Vagina (tissue), 2 donors: Measurements from ENCODE around the gene ASXL3.

ENCODE experiments used
- CTCF ChIP-seq, 3 experiments: fragments of 450-650 bp in 2 of 3; fragments of 200-600 bp in 1 of 3; sonication (generic) in 1 of 3; IDR thresholded peaks; one replicate each; pipeline ENCODE4 v1.5.1; 2017 to 2019; ENCODE audit warnings: antibody characterized with exemption in 3 of 3, mild to moderate bottlenecking in 2 of 3, moderate library complexity in 2 of 3
- POLR2AphosphoS5 ChIP-seq, 2 donors: sonication (generic); formaldehyde crosslinking; IDR thresholded peaks; one replicate each; pipeline ENCODE4 v1.9.0; 2017; ENCODE audit warnings: antibody characterized with exemption in 2 of 2, mild to moderate bottlenecking in 2 of 2, low read depth in 1 of 2; ENCODE audit not compliant: insufficient read depth in 1 of 2

- TF ChIP-seq CTCF (IDR thresholded peaks at IDR 0.05) = no peak
- no peak for TF ChIP-seq POLR2AphosphoS5 (IDR thresholded peaks at IDR 0.05; ENCODE audit: insufficient read depth in 1 of 2, low read depth in 1 of 2)
Observed at GRCh38 chr18:33665187-33665586, 87.2 kb downstream of the ASXL3 start.
